Measurements from ENCODE around the gene RPS21. TPM values are rescaled to one million over a fixed set of nuclear protein-coding genes. Genes with fewer than 3 reads are reported as not detected.

Gene RPS21
- total RNA-seq, 1 donor from 2014 or later = 1,629 TPM

DNA sequence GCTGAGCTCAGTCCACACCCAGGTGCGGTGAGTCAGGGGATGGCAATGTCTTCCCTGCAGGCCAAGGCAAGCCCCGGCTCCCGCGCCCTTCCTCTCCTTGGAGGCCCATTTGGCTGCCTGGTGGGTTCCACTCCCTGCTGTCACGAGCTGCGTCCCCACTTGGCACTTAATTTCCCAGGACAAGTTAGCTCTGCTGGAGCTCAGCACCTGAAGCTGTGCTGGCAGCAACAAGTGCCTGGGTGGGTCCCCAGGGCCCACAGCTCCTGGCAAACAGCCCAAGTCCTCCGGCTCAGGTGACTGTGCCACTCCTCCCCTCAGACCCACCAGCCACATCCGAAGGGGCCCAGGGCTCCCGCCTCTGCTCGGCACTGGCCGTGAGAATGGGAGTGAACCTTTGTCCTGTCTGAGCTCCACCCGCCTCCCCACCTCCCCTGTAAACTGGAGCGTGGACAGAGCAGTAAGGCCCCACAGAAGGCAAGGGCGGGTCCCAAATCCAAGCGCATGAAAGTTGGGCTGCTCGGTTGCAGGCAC is 36.7 kb upstream of the RPS21 start:
- Histone ChIP-seq H3K9ac (no peak overlapping the region), H3K27ac (no peak overlapping the region), H4K20me1 (ENCODE audit: low read depth) (peaks cover 17% of the 10 kb centered on the region), H2AFZ (replicated peaks) (no peak overlapping the region), H3K4me1 (peaks cover 10% of the 10 kb centered on the region), H3K9me3 (ENCODE audit: low read depth) (no peaks in the 10 kb centered on the region), H3F3A (ENCODE audit: low read depth) (no peaks in the 10 kb centered on the region), H3K27me3 (no peaks in the 10 kb centered on the region), H3K36me3 (no peaks in the 10 kb centered on the region), H3K4me2 (no peak overlapping the region), H3K79me2 (ENCODE audit: low read depth) (peaks cover 10% of the 10 kb centered on the region), H3K4me3 (no peak overlapping the region)
- Mint-ChIP-seq H3K27ac (no peak overlapping the region), H3K27me3 (ENCODE audit: insufficient read depth, low read depth) (peaks cover 6% of the 10 kb centered on the region), H3K4me1 (no peaks in the 10 kb centered on the region), H3K4me3 (no peak overlapping the region), H3K9me3 (peaks cover 7% of the 10 kb centered on the region), H3K36me3 (peaks cover 11% of the 10 kb centered on the region)
- TF ChIP-seq EZH2phosphoT487 (IDR thresholded peaks at IDR 0.05) (no peak), EZH2 (IDR thresholded peaks at IDR 0.05) (no peak)
- TF ChIP-seq, protein P1, sequence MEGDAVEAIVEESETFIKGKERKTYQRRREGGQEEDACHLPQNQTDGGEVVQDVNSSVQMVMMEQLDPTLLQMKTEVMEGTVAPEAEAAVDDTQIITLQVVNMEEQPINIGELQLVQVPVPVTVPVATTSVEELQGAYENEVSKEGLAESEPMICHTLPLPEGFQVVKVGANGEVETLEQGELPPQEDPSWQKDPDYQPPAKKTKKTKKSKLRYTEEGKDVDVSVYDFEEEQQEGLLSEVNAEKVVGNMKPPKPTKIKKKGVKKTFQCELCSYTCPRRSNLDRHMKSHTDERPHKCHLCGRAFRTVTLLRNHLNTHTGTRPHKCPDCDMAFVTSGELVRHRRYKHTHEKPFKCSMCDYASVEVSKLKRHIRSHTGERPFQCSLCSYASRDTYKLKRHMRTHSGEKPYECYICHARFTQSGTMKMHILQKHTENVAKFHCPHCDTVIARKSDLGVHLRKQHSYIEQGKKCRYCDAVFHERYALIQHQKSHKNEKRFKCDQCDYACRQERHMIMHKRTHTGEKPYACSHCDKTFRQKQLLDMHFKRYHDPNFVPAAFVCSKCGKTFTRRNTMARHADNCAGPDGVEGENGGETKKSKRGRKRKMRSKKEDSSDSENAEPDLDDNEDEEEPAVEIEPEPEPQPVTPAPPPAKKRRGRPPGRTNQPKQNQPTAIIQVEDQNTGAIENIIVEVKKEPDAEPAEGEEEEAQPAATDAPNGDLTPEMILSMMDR (IDR thresholded peaks at IDR 0.05) = no peak
- DNase-seq (ENCODE audit: low spot score) = no peak

DNA sequence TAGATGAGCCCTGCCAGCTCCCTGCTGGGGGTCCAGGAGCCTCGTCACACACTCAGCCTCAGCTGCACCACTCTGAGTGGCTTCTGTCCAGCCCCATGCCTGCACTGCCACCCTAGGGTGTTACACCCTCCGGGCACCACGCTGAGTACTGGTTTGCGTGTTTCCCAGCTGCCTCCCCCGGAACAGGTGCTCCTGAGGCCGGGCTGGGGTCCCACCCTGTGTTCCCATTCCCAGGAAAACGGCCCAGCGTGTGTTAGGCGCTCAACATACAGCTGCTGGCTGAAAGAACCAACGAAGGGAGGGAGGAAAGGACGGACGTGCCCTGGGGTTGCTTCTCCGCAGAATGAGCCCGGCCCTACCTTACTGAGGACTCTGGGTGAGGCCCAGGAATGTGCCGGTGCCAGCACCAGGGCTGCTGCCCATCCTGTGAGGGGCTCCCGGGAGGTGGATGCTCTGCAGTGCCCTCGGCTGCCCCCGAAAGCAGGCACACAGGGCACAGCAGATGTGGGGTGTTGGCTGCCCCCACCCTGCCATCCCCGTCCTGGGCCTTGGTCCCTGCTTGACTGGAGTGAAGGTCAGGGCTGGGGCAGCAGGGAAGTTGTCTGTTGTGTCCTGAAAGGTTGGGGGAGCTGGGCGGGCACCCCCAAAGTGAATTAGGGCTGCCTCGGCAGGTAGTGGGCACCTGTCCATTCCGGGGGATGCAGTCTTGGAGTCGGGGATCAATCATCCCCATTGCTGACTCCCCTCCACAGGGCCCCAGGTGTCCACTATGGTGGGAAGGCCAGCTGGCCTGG is 36.1 kb upstream of the RPS21 start:
- no peaks in the 10 kb centered on the region for H3K36me3 ChIP-seq

DNA sequence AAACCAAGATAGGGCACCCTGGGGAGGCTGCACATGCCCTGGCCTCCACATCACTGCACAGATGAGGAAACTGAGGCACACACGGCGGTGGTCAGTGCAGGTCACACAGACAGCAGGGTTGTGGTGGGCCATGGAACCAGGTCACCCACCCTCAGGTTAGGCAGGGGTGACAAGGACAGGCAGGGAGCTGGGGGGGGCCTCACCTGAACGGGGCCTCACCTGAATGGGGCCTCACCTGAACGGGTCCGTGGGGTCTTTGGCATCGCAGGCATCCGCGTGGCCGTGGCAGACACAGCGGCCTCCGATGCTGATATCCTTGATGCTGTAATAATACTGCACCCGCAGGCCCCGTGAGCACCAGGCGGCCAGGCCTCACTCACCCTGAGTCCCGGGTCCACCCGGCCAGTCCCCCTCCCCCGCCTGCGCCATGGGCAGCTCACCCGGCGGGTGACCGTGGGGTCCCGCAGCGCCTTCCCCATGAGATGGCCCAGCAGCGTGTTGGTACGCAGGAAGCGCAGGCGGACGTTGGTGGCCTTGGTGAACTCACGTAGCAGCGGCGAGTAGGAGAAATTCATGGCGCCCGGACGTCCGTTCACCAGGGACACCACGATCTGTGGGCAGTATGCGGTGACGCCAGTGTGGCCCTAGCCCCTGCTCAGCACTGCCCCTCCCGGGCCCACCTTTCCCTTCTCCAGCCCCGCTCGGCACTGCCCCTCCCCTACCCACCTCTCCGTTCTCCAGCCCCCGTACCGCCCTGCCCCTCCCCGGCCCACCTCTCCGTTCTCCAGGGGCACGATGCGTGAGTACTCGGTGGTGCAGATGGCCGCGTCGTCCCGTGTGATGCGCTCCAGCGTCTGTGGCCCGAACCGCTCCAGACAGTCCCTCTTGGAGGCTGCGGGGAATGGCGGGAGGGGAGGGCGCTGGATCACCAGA is 35.2 kb upstream of the RPS21 start:
- Mint-ChIP-seq H3K27me3 (ENCODE audit: insufficient read depth, low read depth) (peaks cover 4% of the 10 kb centered on the region), H3K4me3 (no peak overlapping the region), H3K36me3 (peaks cover 11% of the 10 kb centered on the region), H3K27ac (no peak overlapping the region), H3K9me3 (peaks cover 7% of the 10 kb centered on the region), H3K4me1 (peaks cover 7% of the 10 kb centered on the region)
- Histone ChIP-seq H3K27me3 (no peaks in the 10 kb centered on the region), H3K4me1 (peaks cover 25% of the 10 kb centered on the region), H3K4me2 (no peak overlapping the region), H3K4me3 (no peak overlapping the region), H3F3A (ENCODE audit: low read depth) (no peaks in the 10 kb centered on the region), H3K9ac (no peak overlapping the region), H3K9me3 (ENCODE audit: low read depth) (no peaks in the 10 kb centered on the region), H3K27ac (no peak overlapping the region), H3K36me3 (no peaks in the 10 kb centered on the region), H3K79me2 (ENCODE audit: low read depth) (peaks cover 21% of the 10 kb centered on the region), H4K20me1 (ENCODE audit: low read depth) (peaks cover 33% of the 10 kb centered on the region), H2AFZ (replicated peaks) (no peak overlapping the region)
- no peak for TF ChIP-seq EZH2phosphoT487 (IDR thresholded peaks at IDR 0.05)
- TF ChIP-seq, protein P1 (IDR thresholded peaks at IDR 0.05) = no peak
- TF ChIP-seq EZH2 (IDR thresholded peaks at IDR 0.05) = no peak
- DNase-seq (ENCODE audit: low spot score) = no peak

More for the DNA sequence above, 36.1 kb upstream of the RPS21 start:
- no peak overlapping the region for H3K9ac ChIP-seq
- H3K27ac ChIP-seq = no peak overlapping the region
- no peak overlapping the region for H3K4me3 Mint-ChIP-seq
- peaks cover 7% of the 10 kb centered on the region for H3K9me3 Mint-ChIP-seq
- H3K4me2 ChIP-seq = no peak overlapping the region
- DNase-seq (ENCODE audit: low spot score) = no peak
- no peaks in the 10 kb centered on the region for H3F3A ChIP-seq (ENCODE audit: low read depth)
- H3K27me3 Mint-ChIP-seq (ENCODE audit: insufficient read depth, low read depth) = peaks cover 4% of the 10 kb centered on the region
- TF ChIP-seq, protein P1 (IDR thresholded peaks at IDR 0.05) = no peak
- TF ChIP-seq EZH2phosphoT487 (IDR thresholded peaks at IDR 0.05) (no peak), EZH2 (IDR thresholded peaks at IDR 0.05) (no peak)
- H3K27ac Mint-ChIP-seq = no peak overlapping the region
- H3K9me3 ChIP-seq (ENCODE audit: low read depth) = no peaks in the 10 kb centered on the region
- no peaks in the 10 kb centered on the region for H3K27me3 ChIP-seq
- peaks cover 1% of the 10 kb centered on the region for H3K4me1 Mint-ChIP-seq
- H3K4me3 ChIP-seq = no peak overlapping the region
- H3K79me2 ChIP-seq (ENCODE audit: low read depth) = peaks cover 16% of the 10 kb centered on the region
- peaks cover 17% of the 10 kb centered on the region for H3K4me1 ChIP-seq
- peaks cover 24% of the 10 kb centered on the region for H4K20me1 ChIP-seq (ENCODE audit: low read depth)
- H2AFZ ChIP-seq (replicated peaks) = no peak overlapping the region
- H3K36me3 Mint-ChIP-seq = peaks cover 11% of the 10 kb centered on the region
